Heart left ventricle (tissue), 13 donors: ENCODE measurements around the gene TAOK3.

ENCODE experiments used
- POLR2A ChIP-seq, 2 donors: fragments of 450-650 bp; IDR thresholded peaks; one replicate each; pipeline ENCODE4 v1.6.1; 2017; ENCODE audit warnings: antibody characterized with exemption in 2 of 2, mild to moderate bottlenecking in 2 of 2, moderate library complexity in 2 of 2
- TF ChIP-seq, protein P1 (sequence below), 12 donors: fragments of 200-600 bp; sonication (generic) in 4 of 12; IDR thresholded peaks; one replicate each; pipeline versions ENCODE4 v1.5.0 to v1.8.0; 2018 to 2022; ENCODE audit warnings: antibody characterized with exemption in 12 of 12, mild to moderate bottlenecking in 5 of 12
- donor health status: ischemic (EF 13 %, LVEDD 7.1; RV severe dilation, severe dysfunction).
- donor health status: DM: no; HTN: yes; CAD: no.
- donor health status: DM: no; HTN: no; CAD: no.
- donor health status: ischemic (EF 25% LVEDD 6.9; RV normal size, moderate dysfunction).
- donor health status: ischemic (EF 25% LVEDD 5.7; RV mildly dilated, moderate dysfunction).
- donor health status: ischemic (EF 35%, LVEDD 5.7; RV mildly dilated, moderate dysfunction).
- donor health status: nonischemic (EF 11% LVEDD 7.7; RV severe dilation, severe dysfunction).
- donor health status: DM: yes; HTN: yes; CAD: no.
- donor health status: PGD.
- donor health status: ischemic (EF 29% LVEDD 5.4; RV normal size, mild dysfunction).
- donor health status: nonischemic (EF 23%, LVEDD 6.1; RV moderate dilation, normal function).

- TF ChIP-seq, protein P1, sequence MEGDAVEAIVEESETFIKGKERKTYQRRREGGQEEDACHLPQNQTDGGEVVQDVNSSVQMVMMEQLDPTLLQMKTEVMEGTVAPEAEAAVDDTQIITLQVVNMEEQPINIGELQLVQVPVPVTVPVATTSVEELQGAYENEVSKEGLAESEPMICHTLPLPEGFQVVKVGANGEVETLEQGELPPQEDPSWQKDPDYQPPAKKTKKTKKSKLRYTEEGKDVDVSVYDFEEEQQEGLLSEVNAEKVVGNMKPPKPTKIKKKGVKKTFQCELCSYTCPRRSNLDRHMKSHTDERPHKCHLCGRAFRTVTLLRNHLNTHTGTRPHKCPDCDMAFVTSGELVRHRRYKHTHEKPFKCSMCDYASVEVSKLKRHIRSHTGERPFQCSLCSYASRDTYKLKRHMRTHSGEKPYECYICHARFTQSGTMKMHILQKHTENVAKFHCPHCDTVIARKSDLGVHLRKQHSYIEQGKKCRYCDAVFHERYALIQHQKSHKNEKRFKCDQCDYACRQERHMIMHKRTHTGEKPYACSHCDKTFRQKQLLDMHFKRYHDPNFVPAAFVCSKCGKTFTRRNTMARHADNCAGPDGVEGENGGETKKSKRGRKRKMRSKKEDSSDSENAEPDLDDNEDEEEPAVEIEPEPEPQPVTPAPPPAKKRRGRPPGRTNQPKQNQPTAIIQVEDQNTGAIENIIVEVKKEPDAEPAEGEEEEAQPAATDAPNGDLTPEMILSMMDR (IDR thresholded peaks at IDR 0.05): no peak
- TF ChIP-seq POLR2A (IDR thresholded peaks at IDR 0.05): no peak
Observed at GRCh38 chr12:118359541-118359915, 13.2 kb downstream of the TAOK3 start.
